ENCODE data around the gene MRPL10.

DNA sequence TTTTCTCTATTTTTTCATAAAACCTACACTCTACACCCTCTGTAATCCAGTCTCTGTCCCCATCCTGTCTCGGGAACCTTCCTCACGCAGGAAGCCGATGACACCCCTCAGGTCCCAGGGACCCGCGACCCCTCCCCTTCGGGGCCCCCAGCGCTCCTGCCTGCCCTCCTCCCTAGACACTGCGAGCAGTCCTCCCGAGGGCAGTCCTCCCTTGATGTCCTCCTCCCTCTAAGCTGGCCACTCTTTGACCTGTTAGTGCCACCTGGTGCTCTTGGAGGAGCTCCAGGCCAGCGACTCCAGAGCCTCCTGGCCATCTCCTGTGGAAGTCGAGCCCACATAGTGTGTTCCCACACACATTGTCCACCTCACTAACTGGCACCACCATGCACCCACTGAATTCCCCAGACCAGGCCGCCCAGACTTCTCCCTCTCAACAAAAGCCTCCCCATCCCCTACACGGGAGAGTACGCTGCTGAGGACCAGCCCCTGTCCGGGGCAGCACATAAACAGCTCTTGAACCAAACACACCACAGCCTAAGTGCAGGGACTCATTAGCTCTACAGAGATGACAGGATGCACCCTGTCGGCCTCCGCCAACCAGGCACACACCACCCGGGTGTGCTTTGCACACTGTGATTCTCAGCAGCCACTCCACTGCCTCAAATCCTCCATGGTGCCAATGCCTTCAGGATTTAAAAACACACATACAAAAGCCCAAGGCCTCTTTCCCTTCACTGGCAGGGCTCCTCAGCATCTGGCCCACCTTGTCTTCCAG lies 19.0 kb downstream of the MRPL10 start:
- TF ChIP-seq, protein P1, sequence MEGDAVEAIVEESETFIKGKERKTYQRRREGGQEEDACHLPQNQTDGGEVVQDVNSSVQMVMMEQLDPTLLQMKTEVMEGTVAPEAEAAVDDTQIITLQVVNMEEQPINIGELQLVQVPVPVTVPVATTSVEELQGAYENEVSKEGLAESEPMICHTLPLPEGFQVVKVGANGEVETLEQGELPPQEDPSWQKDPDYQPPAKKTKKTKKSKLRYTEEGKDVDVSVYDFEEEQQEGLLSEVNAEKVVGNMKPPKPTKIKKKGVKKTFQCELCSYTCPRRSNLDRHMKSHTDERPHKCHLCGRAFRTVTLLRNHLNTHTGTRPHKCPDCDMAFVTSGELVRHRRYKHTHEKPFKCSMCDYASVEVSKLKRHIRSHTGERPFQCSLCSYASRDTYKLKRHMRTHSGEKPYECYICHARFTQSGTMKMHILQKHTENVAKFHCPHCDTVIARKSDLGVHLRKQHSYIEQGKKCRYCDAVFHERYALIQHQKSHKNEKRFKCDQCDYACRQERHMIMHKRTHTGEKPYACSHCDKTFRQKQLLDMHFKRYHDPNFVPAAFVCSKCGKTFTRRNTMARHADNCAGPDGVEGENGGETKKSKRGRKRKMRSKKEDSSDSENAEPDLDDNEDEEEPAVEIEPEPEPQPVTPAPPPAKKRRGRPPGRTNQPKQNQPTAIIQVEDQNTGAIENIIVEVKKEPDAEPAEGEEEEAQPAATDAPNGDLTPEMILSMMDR (IDR thresholded peaks at IDR 0.05; ENCODE audit: insufficient read depth, low read length) = no peak
- no peak for TF ChIP-seq SPI1 (IDR thresholded peaks at IDR 0.05; ENCODE audit: borderline replicate concordance, low read depth)
- TF ChIP-seq, protein P2, sequence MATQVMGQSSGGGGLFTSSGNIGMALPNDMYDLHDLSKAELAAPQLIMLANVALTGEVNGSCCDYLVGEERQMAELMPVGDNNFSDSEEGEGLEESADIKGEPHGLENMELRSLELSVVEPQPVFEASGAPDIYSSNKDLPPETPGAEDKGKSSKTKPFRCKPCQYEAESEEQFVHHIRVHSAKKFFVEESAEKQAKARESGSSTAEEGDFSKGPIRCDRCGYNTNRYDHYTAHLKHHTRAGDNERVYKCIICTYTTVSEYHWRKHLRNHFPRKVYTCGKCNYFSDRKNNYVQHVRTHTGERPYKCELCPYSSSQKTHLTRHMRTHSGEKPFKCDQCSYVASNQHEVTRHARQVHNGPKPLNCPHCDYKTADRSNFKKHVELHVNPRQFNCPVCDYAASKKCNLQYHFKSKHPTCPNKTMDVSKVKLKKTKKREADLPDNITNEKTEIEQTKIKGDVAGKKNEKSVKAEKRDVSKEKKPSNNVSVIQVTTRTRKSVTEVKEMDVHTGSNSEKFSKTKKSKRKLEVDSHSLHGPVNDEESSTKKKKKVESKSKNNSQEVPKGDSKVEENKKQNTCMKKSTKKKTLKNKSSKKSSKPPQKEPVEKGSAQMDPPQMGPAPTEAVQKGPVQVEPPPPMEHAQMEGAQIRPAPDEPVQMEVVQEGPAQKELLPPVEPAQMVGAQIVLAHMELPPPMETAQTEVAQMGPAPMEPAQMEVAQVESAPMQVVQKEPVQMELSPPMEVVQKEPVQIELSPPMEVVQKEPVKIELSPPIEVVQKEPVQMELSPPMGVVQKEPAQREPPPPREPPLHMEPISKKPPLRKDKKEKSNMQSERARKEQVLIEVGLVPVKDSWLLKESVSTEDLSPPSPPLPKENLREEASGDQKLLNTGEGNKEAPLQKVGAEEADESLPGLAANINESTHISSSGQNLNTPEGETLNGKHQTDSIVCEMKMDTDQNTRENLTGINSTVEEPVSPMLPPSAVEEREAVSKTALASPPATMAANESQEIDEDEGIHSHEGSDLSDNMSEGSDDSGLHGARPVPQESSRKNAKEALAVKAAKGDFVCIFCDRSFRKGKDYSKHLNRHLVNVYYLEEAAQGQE (IDR thresholded peaks at IDR 0.05; ENCODE audit: insufficient replicate concordance, low read depth) = no peak
